ENCODE data around the gene MSRB3. TPM values are rescaled to one million over a fixed set of nuclear protein-coding genes. Genes with fewer than 3 reads are reported as not detected.

MSRB3 gene
- total RNA-seq, 4 donors from 2014 or later: 219 to 336 (median 299) TPM

GRCh38 chr12:65329721-65330120, 51.2 kb downstream of the MSRB3 start:
- WGBS, 2 donors (ENCODE audit: low coverage in 1 of 2): 74 to 82% methylated on average over 3 of the region's 3 CpGs
- no peak for TF ChIP-seq EP300 (IDR thresholded peaks at IDR 0.05)
- no peak for TF ChIP-seq CTCF (IDR thresholded peaks at IDR 0.05)
- no peak for TF ChIP-seq POLR2A (IDR thresholded peaks at IDR 0.05)
- TF ChIP-seq POLR2AphosphoS5 (IDR thresholded peaks at IDR 0.05): no peak

GRCh38 chr12:65330331-65330730, 51.8 kb downstream of the MSRB3 start:
- no peaks in the 10 kb centered on the region for H3K9me3 ChIP-seq
- no peak overlapping the region for H3K4me3 ChIP-seq
- no peaks in the 10 kb centered on the region for H3K27me3 ChIP-seq
- H3K4me1 ChIP-seq: peaks cover 6 to 35% (median 15%) of the 10 kb centered on the region in 3 donors
- H3K36me3 ChIP-seq: peaks cover 0 to 34% of the 10 kb centered on the region in 2 donors
- TF ChIP-seq POLR2A (IDR thresholded peaks at IDR 0.05): no peak
- TF ChIP-seq CTCF (IDR thresholded peaks at IDR 0.05): no peak
- ATAC-seq: no peak
- 66 to 67% methylated on average over 3 of the region's 3 CpGs for WGBS, 2 donors (ENCODE audit: low coverage in 1 of 2)
- no peak overlapping the region for H3K27ac ChIP-seq

More at GRCh38 chr12:65329721-65330120, 51.2 kb downstream of the MSRB3 start:
- Histone ChIP-seq H3K4me1 (peaks cover 6 to 29% (median 12%) of the 10 kb centered on the region in 3 donors), H3K36me3 (peaks cover 0 to 31% of the 10 kb centered on the region in 2 donors), H3K27me3 (no peaks in the 10 kb centered on the region), H3K4me3 (no peak overlapping the region), H3K9me3 (no peaks in the 10 kb centered on the region), H3K27ac (no peak overlapping the region)
- ATAC-seq: no peak

- Histone ChIP-seq H3K9me3 (no peaks in the 10 kb centered on the region), H3K36me3 (peaks cover 0 to 43% of the 10 kb centered on the region in 2 donors), H3K4me3 (no peak overlapping the region), H3K4me1 (peaks cover 6 to 43% (median 15%) of the 10 kb centered on the region in 3 donors), H3K27ac (no peak overlapping the region), H3K27me3 (no peaks in the 10 kb centered on the region)
- TF ChIP-seq POLR2AphosphoS5 (IDR thresholded peaks at IDR 0.05): no peak
- no peak for TF ChIP-seq CTCF (IDR thresholded peaks at IDR 0.05)
- TF ChIP-seq EP300 (IDR thresholded peaks at IDR 0.05): no peak
- 100% methylated on average over 3 of the region's 8 CpGs; no CpG with 5 or more reads in 1 of the 2 donors for WGBS, 2 donors (ENCODE audit: low coverage in 1 of 2)
- ATAC-seq: no peak
These were observed 53.0 kb downstream of the MSRB3 start for GRCh38 chr12:65331456-65331855.

GRCh38 chr12:65333649-65334048, 55.2 kb downstream of the MSRB3 start:
- Histone ChIP-seq H3K36me3 (peaks cover 0 to 51% of the 10 kb centered on the region in 2 donors), H3K4me1 (peaks cover 3 to 21% (median 3%) of the 10 kb centered on the region in 3 donors), H3K27me3 (no peaks in the 10 kb centered on the region), H3K27ac (no peak overlapping the region), H3K9me3 (no peaks in the 10 kb centered on the region), H3K4me3 (no peak overlapping the region)
- no peak for ATAC-seq
- WGBS, 2 donors (ENCODE audit: low coverage in 1 of 2): 92 to 96% methylated on average over 5 of the region's 5 CpGs
- TF ChIP-seq POLR2A (IDR thresholded peaks at IDR 0.05): no peak
- no peak for TF ChIP-seq POLR2AphosphoS5 (IDR thresholded peaks at IDR 0.05)
- TF ChIP-seq EP300 (IDR thresholded peaks at IDR 0.05): no peak
- TF ChIP-seq CTCF (IDR thresholded peaks at IDR 0.05): no peak

GRCh38 chr12:65334521-65334920, 56.0 kb downstream of the MSRB3 start:
- H3K9me3 ChIP-seq: no peaks in the 10 kb centered on the region
- ATAC-seq: peak; percentile 27
- TF ChIP-seq POLR2A (IDR thresholded peaks at IDR 0.05) (no peak), EP300 (IDR thresholded peaks at IDR 0.05) (no peak), CTCF (IDR thresholded peaks at IDR 0.05) (no peak), POLR2AphosphoS5 (IDR thresholded peaks at IDR 0.05) (no peak)
- peak overlapping the region in 3 of 4 donors; percentile 11 to 48 (median 34) for H3K27ac ChIP-seq
- peaks cover 0 to 20% (median 3%) of the 10 kb centered on the region in 3 donors for H3K4me1 ChIP-seq
- H3K4me3 ChIP-seq: no peak overlapping the region
- H3K36me3 ChIP-seq: peaks cover 0 to 49% of the 10 kb centered on the region in 2 donors
- H3K27me3 ChIP-seq: no peaks in the 10 kb centered on the region

Measured in gastroesophageal sphincter (tissue), 4 donors.